ENCODE data around the gene UCKL1.
"Not testable (repeated sequence)": the region's sequence is repeated elsewhere in the genome, so short reads cannot be mapped to it uniquely, and the experiment has no call there.

The UCKL1 gene

GRCh38 chr20:63942969-63943807 lies 13.0 kb downstream of the UCKL1 start:
- no peak for DNase-seq (ENCODE audit: low spot score)

GRCh38 chr20:63942250-63942951 lies 13.8 kb downstream of the UCKL1 start:
- DNase-seq (ENCODE audit: low spot score) = no peak

- peak; percentile 42 for DNase-seq (ENCODE audit: low spot score)
These were observed 14.7 kb downstream of the UCKL1 start for GRCh38 chr20:63941282-63942081.

- no peak for DNase-seq (ENCODE audit: low spot score)
These were observed 15.5 kb downstream of the UCKL1 start for GRCh38 chr20:63940472-63941266.

- DNase-seq (ENCODE audit: low spot score) = no peak
These were observed 16.1 kb downstream of the UCKL1 start for GRCh38 chr20:63940071-63940471.

- no peak for DNase-seq (ENCODE audit: low spot score)
These were observed 16.9 kb downstream of the UCKL1 start for GRCh38 chr20:63939061-63939935.

GRCh38 chr20:63937596-63937995 lies 18.6 kb downstream of the UCKL1 start:
- no peak for DNase-seq (ENCODE audit: low spot score)

- DNase-seq (ENCODE audit: low spot score) = no peak
These were observed 20.8 kb downstream of the UCKL1 start for GRCh38 chr20:63935447-63935846.

- no peak for DNase-seq (ENCODE audit: low spot score)
These were observed 21.7 kb downstream of the UCKL1 start for GRCh38 chr20:63934271-63935068.

GRCh38 chr20:63933646-63934045 lies 22.6 kb downstream of the UCKL1 start:
- DNase-seq (ENCODE audit: low spot score) = peak; percentile 60

- DNase-seq (ENCODE audit: low spot score) = no peak
These were observed 23.5 kb downstream of the UCKL1 start for GRCh38 chr20:63932606-63933160.

- DNase-seq (ENCODE audit: low spot score) = no peak
These were observed 24.5 kb downstream of the UCKL1 start for GRCh38 chr20:63931735-63932134.

GRCh38 chr20:63930971-63931553 lies 25.2 kb downstream of the UCKL1 start:
- no peak for DNase-seq (ENCODE audit: low spot score)

- DNase-seq (ENCODE audit: low spot score) = not testable (repeated sequence)
These were observed 26.7 kb downstream of the UCKL1 start for GRCh38 chr20:63929473-63929883.

GRCh38 chr20:63929071-63929470 lies 27.1 kb downstream of the UCKL1 start:
- DNase-seq (ENCODE audit: low spot score) = no peak

GRCh38 chr20:63926298-63926697 lies 29.9 kb downstream of the UCKL1 start:
- DNase-seq (ENCODE audit: low spot score) = no peak

- no peak for DNase-seq (ENCODE audit: low spot score)
These were observed 32.0 kb downstream of the UCKL1 start for GRCh38 chr20:63924241-63924640.

GRCh38 chr20:63923651-63924050 lies 32.6 kb downstream of the UCKL1 start:
- no peak for DNase-seq (ENCODE audit: low spot score)

GRCh38 chr20:63920226-63920625 lies 36.0 kb downstream of the UCKL1 start:
- DNase-seq (ENCODE audit: low spot score) = no peak

All from cerebellar cortex (tissue), 1 donor.